Activated T-cell treated with anti-CD3 and anti-CD28 coated beads, Interleukin-2, amount 50 U/mL, for 72 hours (primary cell): ENCODE results near the gene OSBPL2. TPM values are rescaled to one million over a fixed set of nuclear protein-coding genes. Genes with fewer than 3 reads are reported as not detected.
A peak's percentile ranks its signal among the peaks of the same experiment; 100 is the strongest.

ENCODE experiments used
- ATAC-seq, 2 donors: fragments of 150-1000 bp; cut with Tn5 transposase; replicated peaks in 1 of 2; 2 replicates each; pipeline ENCODE4 v1.10.0; 2021; ENCODE audit warnings: moderate library complexity in 2 of 2, mild to moderate bottlenecking in 1 of 2
- DNase-seq, 2 donors: peaks; one replicate each; pipeline ENCODE4 v3.0.0; 2021 to 2022; ENCODE audit warnings: mixed read lengths in 1 of 2
- H3K27ac Mint-ChIP-seq: one replicate; pipeline ENCODE4 v1.8.0; 2022; ENCODE audit warnings: mild to moderate bottlenecking, moderate library complexity, mixed read lengths
- H3K27me3 Mint-ChIP-seq: one replicate; pipeline ENCODE4 v1.8.0; 2022; ENCODE audit warnings: low read depth, mixed read lengths
- H3K36me3 Mint-ChIP-seq, 2 donors: one replicate each; pipeline ENCODE4 v1.8.0; 2022; ENCODE audit warnings: mixed read lengths in 2 of 2, mild to moderate bottlenecking in 1 of 2; ENCODE audit not compliant: insufficient read depth in 2 of 2
- H3K4me1 Mint-ChIP-seq: one replicate; pipeline ENCODE4 v1.8.0; 2022; ENCODE audit warnings: low read depth, mixed read lengths
- H3K4me3 Mint-ChIP-seq, 2 donors: one replicate each; pipeline ENCODE4 v1.8.0; 2022; ENCODE audit warnings: mild to moderate bottlenecking in 2 of 2, mixed read lengths in 2 of 2, moderate library complexity in 2 of 2
- H3K9me3 Mint-ChIP-seq, 2 donors: one replicate each; pipeline ENCODE4 v1.8.0; 2022; ENCODE audit warnings: mixed read lengths in 2 of 2
- total RNA-seq, 2 donors: library from RNA; stranded (reverse); gene quantifications; one replicate each; pipeline ENCODE4 v1.2.3, GENCODE V29; 2022

The OSBPL2 gene
- total RNA-seq, 2 donors from 2014 or later: 40.6 to 44.2 TPM

DNA sequence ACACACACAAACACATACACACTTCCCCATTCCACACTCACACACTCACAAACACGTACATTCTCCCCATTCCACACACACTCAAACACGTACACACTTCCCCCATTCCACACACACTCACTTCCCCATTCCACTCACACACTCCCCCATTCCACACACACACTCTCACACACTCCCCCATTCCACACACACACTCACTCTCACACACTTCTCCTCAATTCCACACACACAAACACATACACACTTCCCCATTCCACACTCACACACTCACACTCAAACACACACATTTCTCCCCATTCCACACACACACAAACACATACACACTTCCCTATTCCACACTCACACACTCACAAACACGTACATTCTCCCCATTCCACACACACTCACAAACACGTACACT lies 8.7 kb upstream of the OSBPL2 start:
- Mint-ChIP-seq H3K27ac (no peak overlapping the region), H3K27me3 (peaks cover 15% of the 10 kb centered on the region), H3K4me3 (no peak overlapping the region), H3K9me3 (no peaks in the 10 kb centered on the region), H3K4me1 (no peaks in the 10 kb centered on the region), H3K36me3 (no peaks in the 10 kb centered on the region)
- ATAC-seq (no peak), DNase-seq (no peak)

DNA sequence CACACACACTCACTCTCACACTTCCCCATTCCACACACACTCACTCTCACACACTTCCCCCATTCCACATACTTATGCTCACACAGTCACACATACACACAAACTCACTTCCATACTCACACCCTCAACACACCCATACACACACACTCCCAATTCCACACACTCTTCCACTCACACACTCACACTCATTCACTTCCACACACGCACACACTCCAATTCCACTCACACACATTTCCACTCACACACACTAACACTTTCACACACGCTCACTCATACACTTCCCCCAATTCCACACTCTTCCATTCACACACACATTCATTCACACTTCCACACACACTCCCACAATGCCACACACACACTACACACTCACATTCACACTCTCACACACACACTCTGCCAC lies 8.0 kb upstream of the OSBPL2 start:
- H3K4me1 Mint-ChIP-seq: no peaks in the 10 kb centered on the region
- H3K9me3 Mint-ChIP-seq: no peaks in the 10 kb centered on the region
- ATAC-seq (no peak), DNase-seq (no peak)
- peaks cover 9% of the 10 kb centered on the region for H3K27me3 Mint-ChIP-seq
- H3K27ac Mint-ChIP-seq: no peak overlapping the region
- H3K36me3 Mint-ChIP-seq: no peaks in the 10 kb centered on the region
- no peak overlapping the region for H3K4me3 Mint-ChIP-seq

DNA sequence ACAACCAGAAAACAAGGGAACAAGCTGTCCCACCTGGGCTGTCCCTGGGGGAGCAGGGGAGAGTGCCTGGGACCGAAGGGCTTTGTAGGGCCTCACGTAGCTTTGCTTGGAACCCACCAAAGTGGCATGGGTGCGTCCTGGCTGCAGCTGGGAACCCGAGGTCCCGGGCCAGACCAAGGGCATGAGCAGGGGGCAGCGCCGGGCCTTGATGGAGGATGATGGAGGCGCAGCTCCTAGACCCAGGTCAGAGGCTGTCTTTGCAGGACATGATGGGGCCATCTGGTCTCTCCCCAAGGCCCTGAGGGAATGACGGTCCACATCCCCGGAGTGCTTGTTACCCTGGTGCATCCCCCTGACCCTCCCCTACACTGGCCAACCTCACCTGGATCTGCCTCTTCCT lies 7.6 kb upstream of the OSBPL2 start:
- ATAC-seq: no peak

DNA sequence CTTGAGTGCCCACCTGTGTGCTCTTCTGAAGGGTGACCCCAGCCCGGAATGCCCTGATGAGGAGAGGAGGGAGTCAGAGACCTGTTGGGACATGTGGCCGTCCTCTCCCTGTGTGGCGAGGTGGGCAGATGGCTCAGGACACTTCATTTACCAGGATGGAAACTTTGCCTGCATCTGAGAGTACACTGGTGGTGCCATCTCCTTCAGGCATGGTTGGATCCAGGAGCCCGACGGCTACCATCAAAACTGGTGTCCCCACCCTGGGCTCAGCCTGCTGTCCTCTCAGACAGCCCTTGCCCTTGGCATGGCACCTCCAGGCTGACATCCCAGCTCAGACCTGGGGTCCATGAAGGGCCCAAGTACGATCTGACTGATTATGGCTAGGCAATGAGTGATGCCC lies 7.0 kb upstream of the OSBPL2 start:
- Mint-ChIP-seq H3K27ac (no peak overlapping the region), H3K27me3 (peaks cover 7% of the 10 kb centered on the region)
- no peak for ATAC-seq

More for the DNA sequence above, 7.6 kb upstream of the OSBPL2 start:
- Mint-ChIP-seq H3K4me3 (no peak overlapping the region), H3K9me3 (no peaks in the 10 kb centered on the region), H3K27me3 (peaks cover 7% of the 10 kb centered on the region), H3K36me3 (no peaks in the 10 kb centered on the region), H3K4me1 (no peaks in the 10 kb centered on the region), H3K27ac (no peak overlapping the region)
- no peak for DNase-seq

DNA sequence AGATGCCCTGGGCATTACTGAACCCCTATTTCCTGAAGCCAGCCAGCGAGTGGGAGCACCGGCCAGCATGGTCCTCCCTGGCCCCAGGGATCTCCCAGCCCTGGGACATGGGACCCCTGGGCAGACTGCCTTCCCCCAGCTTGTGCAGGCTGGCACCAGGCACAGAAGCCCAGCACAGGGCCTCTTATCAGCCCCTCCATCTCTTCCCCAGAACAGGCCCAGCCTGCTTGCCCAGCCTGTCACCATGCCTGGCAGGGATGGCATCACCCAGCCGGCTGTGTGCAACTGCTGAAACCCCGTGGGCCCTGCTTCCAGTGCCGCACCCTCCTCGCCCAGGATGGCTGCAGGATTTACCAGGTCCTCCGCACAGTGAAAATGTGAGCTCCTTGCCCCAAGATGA lies 6.1 kb upstream of the OSBPL2 start:
- ATAC-seq: no peak
- DNase-seq: no peak
- Mint-ChIP-seq H3K27me3 (no peaks in the 10 kb centered on the region), H3K36me3 (no peaks in the 10 kb centered on the region), H3K4me3 (no peak overlapping the region), H3K27ac (no peak overlapping the region), H3K4me1 (no peaks in the 10 kb centered on the region), H3K9me3 (no peaks in the 10 kb centered on the region)

More for the DNA sequence above, 7.0 kb upstream of the OSBPL2 start:
- DNase-seq: no peak
- H3K36me3 Mint-ChIP-seq: no peaks in the 10 kb centered on the region
- H3K9me3 Mint-ChIP-seq: no peaks in the 10 kb centered on the region
- H3K4me3 Mint-ChIP-seq: no peak overlapping the region
- H3K4me1 Mint-ChIP-seq: no peaks in the 10 kb centered on the region

DNA sequence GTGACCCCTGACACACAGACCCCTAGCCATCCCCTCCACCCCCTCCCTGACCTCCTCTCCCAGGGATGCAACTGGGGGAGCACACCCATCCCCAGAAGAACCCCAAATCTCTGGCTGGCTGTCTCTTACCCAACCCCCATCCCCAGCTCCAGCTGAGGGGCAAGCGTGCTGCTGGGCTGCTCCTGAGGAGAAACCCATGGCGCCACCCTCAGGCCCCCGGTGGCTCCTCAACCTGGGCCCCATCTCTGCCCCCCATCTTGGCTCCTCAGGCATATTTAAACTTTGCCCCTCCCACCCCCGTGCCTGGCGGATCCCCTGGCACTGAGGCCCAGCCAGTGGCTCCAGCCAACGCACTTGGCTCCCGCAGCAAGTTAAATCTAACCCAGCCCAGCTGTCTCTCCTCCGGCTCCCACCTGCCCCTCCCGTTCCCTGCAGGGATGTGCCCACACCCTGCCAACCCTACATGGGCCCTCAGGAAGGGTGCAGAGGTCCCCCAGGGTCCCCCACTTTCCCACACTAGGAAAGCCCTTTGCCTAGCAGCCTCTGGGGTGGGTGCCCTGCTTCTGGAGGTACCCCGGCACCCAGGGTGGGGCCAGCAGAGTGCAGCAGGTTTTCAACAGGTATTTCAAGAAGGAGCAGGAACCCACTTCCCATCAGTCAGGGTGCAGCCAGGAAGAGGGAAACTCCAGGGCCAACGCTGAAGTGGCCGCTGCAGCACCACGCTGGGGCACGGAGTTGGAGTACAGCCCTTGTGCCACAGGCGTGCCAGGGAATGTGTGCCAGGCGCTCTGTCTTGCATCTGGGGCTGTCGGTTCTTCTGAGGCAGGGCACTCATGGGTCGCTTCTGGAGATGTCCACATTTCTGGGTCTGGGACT lies 5.3 kb upstream of the OSBPL2 start:
- H3K9me3 Mint-ChIP-seq: no peaks in the 10 kb centered on the region
- no peak overlapping the region for H3K4me3 Mint-ChIP-seq
- ATAC-seq: no peak
- H3K27me3 Mint-ChIP-seq: no peaks in the 10 kb centered on the region
- no peak overlapping the region for H3K27ac Mint-ChIP-seq
- H3K36me3 Mint-ChIP-seq: no peaks in the 10 kb centered on the region
- DNase-seq: no peak
- peaks cover 6% of the 10 kb centered on the region for H3K4me1 Mint-ChIP-seq

DNA sequence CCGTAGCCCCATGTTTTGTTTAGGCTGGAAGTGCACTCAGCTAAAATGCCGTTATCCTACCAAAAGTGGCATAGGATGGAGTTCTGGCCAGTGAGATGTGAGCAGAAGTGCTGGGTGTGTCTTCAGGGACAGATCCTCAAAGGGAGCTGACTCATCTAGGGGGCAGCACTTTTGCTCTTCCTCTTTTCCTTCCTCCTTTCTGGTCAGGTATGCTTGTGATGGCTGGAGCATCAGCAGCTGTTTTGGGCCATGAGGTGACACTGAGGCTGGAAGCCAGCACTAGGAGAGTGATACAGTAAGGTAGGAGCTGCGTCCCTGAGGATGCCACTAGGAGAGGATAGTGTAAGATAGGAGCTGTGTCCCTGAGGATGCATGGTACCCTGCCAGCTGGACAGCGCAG lies 4.6 kb upstream of the OSBPL2 start:
- ATAC-seq: no peak
- Mint-ChIP-seq H3K4me3 (no peak overlapping the region), H3K9me3 (no peaks in the 10 kb centered on the region), H3K36me3 (no peaks in the 10 kb centered on the region), H3K27ac (no peak overlapping the region), H3K27me3 (no peaks in the 10 kb centered on the region), H3K4me1 (peaks cover 7% of the 10 kb centered on the region)
- no peak for DNase-seq

DNA sequence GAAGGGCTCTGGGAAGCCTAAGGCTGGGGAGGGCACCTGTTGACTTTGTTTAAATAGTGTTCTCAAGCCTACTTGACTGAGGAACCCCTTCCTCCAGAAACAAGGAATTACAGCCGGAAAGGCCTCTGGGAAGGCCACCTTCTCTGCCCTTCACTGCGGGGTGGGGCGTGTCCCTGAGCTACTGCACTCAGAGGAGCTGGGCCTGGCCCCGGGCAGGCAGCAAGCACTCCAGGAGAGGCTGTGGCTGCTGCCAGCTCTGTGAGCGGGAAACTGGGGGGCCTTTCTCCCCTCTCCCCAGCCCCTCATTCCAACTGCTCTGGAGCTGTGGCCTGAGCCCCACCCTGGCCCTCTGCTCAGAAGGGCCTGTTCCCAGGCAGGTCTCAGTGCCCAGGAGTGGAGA lies 4.0 kb upstream of the OSBPL2 start:
- Mint-ChIP-seq H3K27ac (no peak overlapping the region), H3K27me3 (no peaks in the 10 kb centered on the region), H3K9me3 (no peaks in the 10 kb centered on the region), H3K4me3 (no peak overlapping the region), H3K4me1 (peaks cover 11% of the 10 kb centered on the region), H3K36me3 (no peaks in the 10 kb centered on the region)
- DNase-seq: no peak
- ATAC-seq: no peak

DNA sequence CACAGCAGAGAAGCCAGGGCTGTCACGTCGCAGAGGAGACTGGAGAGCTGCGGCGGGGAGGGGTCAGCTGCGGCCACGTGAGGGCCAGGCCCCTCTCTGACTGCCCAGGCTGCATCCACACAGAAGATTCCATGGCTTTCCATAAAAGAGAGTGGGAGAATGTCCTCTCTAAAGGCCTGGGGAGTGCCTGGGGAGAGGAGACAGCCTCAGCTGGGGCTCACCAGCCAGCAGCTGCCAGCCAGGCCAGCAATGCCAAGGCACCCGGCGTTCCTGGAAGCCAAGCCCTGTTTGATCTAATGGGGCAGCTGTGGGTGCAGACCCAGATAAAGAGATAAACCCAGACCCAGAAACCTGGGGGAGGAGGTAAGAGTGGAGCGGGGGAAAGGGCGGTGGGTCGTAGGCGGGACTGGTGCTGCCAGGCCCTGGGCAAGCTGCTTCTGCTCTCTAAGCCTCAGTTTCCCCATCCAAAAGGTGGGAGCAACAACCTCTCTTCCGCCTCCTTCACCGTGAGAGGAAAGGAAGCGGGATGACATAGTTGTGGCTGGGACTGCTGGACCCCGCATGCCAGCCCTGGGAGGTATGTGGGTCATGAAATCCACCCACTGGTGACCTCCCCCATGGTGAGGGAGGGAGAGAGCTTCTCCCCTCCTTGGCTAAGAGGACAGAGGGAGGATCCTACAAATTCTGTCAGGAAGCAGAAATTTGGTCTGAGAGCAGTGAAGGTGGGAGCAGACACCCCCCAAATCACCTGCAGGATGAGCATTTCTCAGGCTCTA lies 3.1 kb upstream of the OSBPL2 start:
- H3K4me1 Mint-ChIP-seq: peaks cover 19% of the 10 kb centered on the region
- H3K4me3 Mint-ChIP-seq: no peak overlapping the region
- H3K36me3 Mint-ChIP-seq: no peaks in the 10 kb centered on the region
- no peaks in the 10 kb centered on the region for H3K9me3 Mint-ChIP-seq
- no peak overlapping the region for H3K27ac Mint-ChIP-seq
- H3K27me3 Mint-ChIP-seq: no peaks in the 10 kb centered on the region
- ATAC-seq (no peak), DNase-seq (no peak)

DNA sequence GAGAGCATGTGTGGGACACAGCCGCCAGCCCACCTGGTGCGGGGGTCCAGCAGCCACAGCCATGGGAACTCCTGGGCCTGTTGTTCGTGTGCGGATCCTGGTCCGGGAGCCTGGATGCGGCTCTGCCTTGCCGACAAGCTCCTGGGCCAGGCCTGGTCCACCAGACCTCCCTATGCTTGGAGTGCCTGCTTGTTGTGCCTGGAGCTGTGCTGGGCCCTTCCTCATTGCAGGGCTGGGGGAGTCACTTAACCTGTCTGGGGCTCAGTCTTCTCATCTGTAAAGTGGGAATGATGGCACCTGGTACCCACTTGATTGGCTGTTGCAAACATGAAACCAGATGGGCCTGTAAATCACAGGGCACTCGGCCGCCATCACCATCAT lies 2.6 kb upstream of the OSBPL2 start:
- Mint-ChIP-seq H3K27me3 (no peaks in the 10 kb centered on the region), H3K9me3 (no peaks in the 10 kb centered on the region), H3K36me3 (no peaks in the 10 kb centered on the region), H3K27ac (no peak overlapping the region), H3K4me1 (peaks cover 22% of the 10 kb centered on the region), H3K4me3 (no peak overlapping the region)
- no peak for ATAC-seq
- no peak for DNase-seq

DNA sequence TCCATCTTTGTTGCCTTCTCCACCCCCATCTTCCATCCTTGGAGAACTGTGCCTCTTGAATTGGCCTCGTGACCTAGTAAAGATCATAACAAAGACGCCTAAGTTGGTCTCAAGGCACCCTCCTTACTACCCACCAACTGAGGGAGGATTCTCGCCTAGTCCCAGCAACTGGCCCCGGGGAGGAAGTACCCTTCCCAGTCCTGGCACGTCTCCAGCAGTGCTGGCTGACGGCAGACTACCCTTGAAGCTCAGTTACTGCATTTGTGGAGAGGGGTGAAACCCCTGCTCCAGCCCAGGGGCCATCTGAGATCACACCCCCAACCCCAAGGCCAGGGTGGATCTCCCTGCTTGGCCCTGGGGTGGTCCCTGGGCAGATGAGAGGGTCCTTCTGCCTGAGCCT lies 2.1 kb upstream of the OSBPL2 start:
- Mint-ChIP-seq H3K36me3 (no peaks in the 10 kb centered on the region), H3K27ac (no peak overlapping the region), H3K9me3 (no peaks in the 10 kb centered on the region), H3K4me1 (peaks cover 22% of the 10 kb centered on the region), H3K27me3 (no peaks in the 10 kb centered on the region), H3K4me3 (no peak overlapping the region)
- DNase-seq (no peak), ATAC-seq (no peak)

DNA sequence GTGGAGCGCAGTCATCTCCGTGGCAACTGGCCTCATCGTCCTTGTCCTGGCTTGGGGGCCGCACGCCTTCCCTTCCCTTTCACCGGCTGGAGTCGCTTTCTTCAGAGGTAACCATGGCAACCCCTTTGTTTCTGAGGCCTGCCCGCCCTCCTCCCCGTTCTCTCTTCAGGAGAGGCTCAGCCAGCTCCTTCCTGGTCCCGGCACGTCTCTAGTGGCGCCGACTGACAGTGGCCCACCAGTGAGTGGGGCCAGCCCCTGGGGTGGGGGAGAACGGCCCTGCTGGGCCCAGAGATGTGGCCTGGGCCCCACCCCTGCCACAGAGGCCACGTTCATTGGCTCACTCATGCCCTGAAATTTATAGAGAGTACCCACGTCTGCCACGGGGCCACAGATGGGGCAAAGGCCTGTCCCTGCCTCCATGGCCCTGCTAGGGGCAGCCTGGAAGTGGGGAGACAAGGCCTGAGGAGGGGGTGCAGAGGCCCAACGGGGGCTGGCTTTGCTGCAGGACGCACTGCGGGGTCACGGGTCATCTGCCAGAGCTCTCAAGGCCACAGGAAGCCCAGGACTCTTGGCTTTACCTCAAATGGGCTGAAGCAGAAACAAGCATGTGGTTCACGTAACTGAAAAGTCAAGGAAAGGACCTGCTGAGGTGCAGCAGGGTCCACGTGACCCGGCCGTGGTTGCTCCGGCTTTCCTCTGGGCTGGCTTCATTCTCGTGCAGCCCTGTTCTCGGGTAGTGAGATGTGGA lies 1.4 kb upstream of the OSBPL2 start:
- Mint-ChIP-seq H3K4me3 (no peak overlapping the region), H3K36me3 (no peaks in the 10 kb centered on the region), H3K9me3 (no peaks in the 10 kb centered on the region), H3K4me1 (peaks cover 22% of the 10 kb centered on the region), H3K27ac (no peak overlapping the region), H3K27me3 (no peaks in the 10 kb centered on the region)
- DNase-seq (no peak), ATAC-seq (no peak)

DNA sequence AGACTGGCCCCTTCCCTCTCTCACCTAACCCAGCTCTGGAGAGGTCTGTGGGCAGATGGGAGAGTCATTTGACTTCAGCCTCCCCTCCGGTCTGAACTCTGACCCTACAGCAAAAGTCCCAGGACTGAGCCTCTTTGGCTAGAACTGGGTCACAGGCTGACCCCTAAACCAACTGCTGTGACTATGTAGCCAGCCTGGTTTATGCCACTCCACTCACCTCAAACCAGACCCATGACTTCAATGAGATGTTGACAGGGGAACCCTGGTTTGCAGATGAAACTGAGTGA lies 864 bp upstream of the OSBPL2 start:
- no peak for ATAC-seq
- no peak overlapping the region for H3K27ac Mint-ChIP-seq
- peak overlapping the region; percentile 80 to 87 for H3K4me3 Mint-ChIP-seq
- H3K27me3 Mint-ChIP-seq: no peaks in the 10 kb centered on the region
- H3K4me1 Mint-ChIP-seq: peaks cover 22% of the 10 kb centered on the region
- no peaks in the 10 kb centered on the region for H3K36me3 Mint-ChIP-seq
- no peaks in the 10 kb centered on the region for H3K9me3 Mint-ChIP-seq
- DNase-seq: no peak
